GM06990 (cell line): Measurements from ENCODE around the gene IGSF11.

Experiments
- DNase-seq: peaks from one replicate; pipeline ENCODE4 v3.0.0-alpha.2; 2011; ENCODE audit not compliant: insufficient read length; ENCODE audit errors: extremely low read depth
- H3K27me3 ChIP-seq: replicated peaks from 2 replicates; pipeline ENCODE4 v1.6.0; 2011; ENCODE audit warnings: low read length; ENCODE audit not compliant: control insufficient read depth, insufficient read depth
- H3K36me3 ChIP-seq: 2 replicates; pipeline ENCODE4 v1.5.1; 2011; ENCODE audit warnings: low read length; ENCODE audit not compliant: control insufficient read depth, insufficient read depth
- H3K4me3 ChIP-seq: replicated peaks from 2 replicates; pipeline ENCODE4 v1.5.1; 2011; ENCODE audit warnings: low read depth, mild to moderate bottlenecking, control low read depth, low read length
- CTCF ChIP-seq: IDR thresholded peaks from 2 replicates; pipeline ENCODE4 v1.5.1; 2011; ENCODE audit warnings: low read length, control low read depth, mild to moderate bottlenecking, inconsistent platforms; ENCODE audit not compliant: insufficient read depth, poor library complexity, severe bottlenecking

The IGSF11 gene

GRCh38 chr3:118968640-118969039, 66.0 kb downstream of the IGSF11 start:
- H3K36me3 ChIP-seq, result no peaks in the 10 kb centered on the region
- DNase-seq, result no peak
- H3K27me3 ChIP-seq, result no peaks in the 10 kb centered on the region
- TF ChIP-seq CTCF, result no peak
- H3K4me3 ChIP-seq, result no peak overlapping the region

GRCh38 chr3:118968111-118968510, 66.5 kb downstream of the IGSF11 start:
- H3K4me3 ChIP-seq, result no peak overlapping the region
- no peaks in the 10 kb centered on the region for H3K27me3 ChIP-seq
- TF ChIP-seq CTCF, result no peak
- no peaks in the 10 kb centered on the region for H3K36me3 ChIP-seq
- DNase-seq, result no peak

- no peaks in the 10 kb centered on the region for H3K36me3 ChIP-seq
- no peak for TF ChIP-seq CTCF
- DNase-seq, result no peak
- no peaks in the 10 kb centered on the region for H3K27me3 ChIP-seq
- H3K4me3 ChIP-seq, result no peak overlapping the region
These were observed 67.9 kb downstream of the IGSF11 start for GRCh38 chr3:118966700-118967099.

- no peaks in the 10 kb centered on the region for H3K27me3 ChIP-seq
- no peak for TF ChIP-seq CTCF
- H3K36me3 ChIP-seq, result no peaks in the 10 kb centered on the region
- no peak overlapping the region for H3K4me3 ChIP-seq
- DNase-seq, result no peak
These were observed 70.9 kb downstream of the IGSF11 start for GRCh38 chr3:118963711-118964110.

- no peaks in the 10 kb centered on the region for H3K27me3 ChIP-seq
- no peak for TF ChIP-seq CTCF
- no peak for DNase-seq
- H3K4me3 ChIP-seq, result no peak overlapping the region
- H3K36me3 ChIP-seq, result no peaks in the 10 kb centered on the region
These were observed 73.7 kb downstream of the IGSF11 start for GRCh38 chr3:118960876-118961450.
